ENCODE results near the gene FBLN2. TPM values are rescaled to one million over a fixed set of nuclear protein-coding genes. Genes with fewer than 3 reads are reported as not detected.

FBLN2 gene
- total and polyA plus RNA-seq, 4 donors, result 1.3 to 9.1 (median 4.3) TPM

GRCh38 chr3:13623101-13623654 lies 74.3 kb downstream of the FBLN2 start:
- no peak for DNase-seq (ENCODE audit: low spot score)
- 45% methylated on average over 21 of the region's 21 CpGs for WGBS
- TF ChIP-seq FOXA1 (IDR thresholded peaks at IDR 0.05) (no peak), ZBTB33 (IDR thresholded peaks at IDR 0.05) (no peak), EGR1 (IDR thresholded peaks at IDR 0.05; ENCODE audit: low read depth in 2 of 2) (no peak), NR2F2 (IDR thresholded peaks at IDR 0.05) (no peak), JUND (IDR thresholded peaks at IDR 0.05) (no peak), MAX (IDR thresholded peaks at IDR 0.05) (no peak), RAD21 (IDR thresholded peaks at IDR 0.05) (no peak), SP1 (IDR thresholded peaks at IDR 0.05) (no peak), FOXA2 (IDR thresholded peaks at IDR 0.05) (no peak), HNF4A (conservative IDR thresholded peaks at IDR 0.05) (no peak), TAF1 (conservative IDR thresholded peaks at IDR 0.05) (no peak), GABPA (IDR thresholded peaks at IDR 0.05 in 1 of 2, conservative IDR thresholded peaks at IDR 0.05 in 1 of 2) (no peak), RXRA (IDR thresholded peaks at IDR 0.05) (no peak)
- TF ChIP-seq, protein P1, sequence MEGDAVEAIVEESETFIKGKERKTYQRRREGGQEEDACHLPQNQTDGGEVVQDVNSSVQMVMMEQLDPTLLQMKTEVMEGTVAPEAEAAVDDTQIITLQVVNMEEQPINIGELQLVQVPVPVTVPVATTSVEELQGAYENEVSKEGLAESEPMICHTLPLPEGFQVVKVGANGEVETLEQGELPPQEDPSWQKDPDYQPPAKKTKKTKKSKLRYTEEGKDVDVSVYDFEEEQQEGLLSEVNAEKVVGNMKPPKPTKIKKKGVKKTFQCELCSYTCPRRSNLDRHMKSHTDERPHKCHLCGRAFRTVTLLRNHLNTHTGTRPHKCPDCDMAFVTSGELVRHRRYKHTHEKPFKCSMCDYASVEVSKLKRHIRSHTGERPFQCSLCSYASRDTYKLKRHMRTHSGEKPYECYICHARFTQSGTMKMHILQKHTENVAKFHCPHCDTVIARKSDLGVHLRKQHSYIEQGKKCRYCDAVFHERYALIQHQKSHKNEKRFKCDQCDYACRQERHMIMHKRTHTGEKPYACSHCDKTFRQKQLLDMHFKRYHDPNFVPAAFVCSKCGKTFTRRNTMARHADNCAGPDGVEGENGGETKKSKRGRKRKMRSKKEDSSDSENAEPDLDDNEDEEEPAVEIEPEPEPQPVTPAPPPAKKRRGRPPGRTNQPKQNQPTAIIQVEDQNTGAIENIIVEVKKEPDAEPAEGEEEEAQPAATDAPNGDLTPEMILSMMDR (IDR thresholded peaks at IDR 0.05; ENCODE audit: low read depth, low read length, missing input control), result no peak

GRCh38 chr3:13624021-13624420 lies 75.1 kb downstream of the FBLN2 start:
- Histone ChIP-seq H3K9me3 (ENCODE audit: control insufficient read depth in 4 of 4, low read length in 3 of 4) (no peaks in the 10 kb centered on the region), H3K4me1 (ENCODE audit: control insufficient read depth in 4 of 4, insufficient read depth in 4 of 4, low read length in 3 of 4) (no peaks in the 10 kb centered on the region), H3K36me3 (ENCODE audit: control insufficient read depth in 4 of 4, insufficient read depth in 3 of 4, low read depth in 1 of 4, low read length in 3 of 4) (no peaks in the 10 kb centered on the region), H3K4me3 (ENCODE audit: low read depth in 1 of 3, low read length in 3 of 3) (no peak overlapping the region), H3K27ac (ENCODE audit: low read depth in 1 of 2, low read length in 2 of 2) (no peak overlapping the region), H3K9ac (ENCODE audit: low read depth in 1 of 2, low read length in 2 of 2) (no peak overlapping the region), H3K27me3 (ENCODE audit: control insufficient read depth in 4 of 4, insufficient read depth in 4 of 4, low read length in 3 of 4) (peaks cover 0 to 3% (median 0%) of the 10 kb centered on the region in 4 donors)
- no peak for DNase-seq (ENCODE audit: low spot score)
- WGBS, result 91% methylated on average over 6 of the region's 6 CpGs
- TF ChIP-seq FOXA1 (IDR thresholded peaks at IDR 0.05) (no peak), YY1 (IDR thresholded peaks at IDR 0.05) (no peak), MAX (IDR thresholded peaks at IDR 0.05) (no peak), FOXA2 (IDR thresholded peaks at IDR 0.05) (no peak), ATF3 (IDR thresholded peaks at IDR 0.05) (no peak), ZBTB33 (IDR thresholded peaks at IDR 0.05) (no peak), RAD21 (IDR thresholded peaks at IDR 0.05) (no peak), GABPA (IDR thresholded peaks at IDR 0.05 in 1 of 2, conservative IDR thresholded peaks at IDR 0.05 in 1 of 2) (no peak), NR2F2 (IDR thresholded peaks at IDR 0.05) (no peak)

More at GRCh38 chr3:13623101-13623654, 74.3 kb downstream of the FBLN2 start:
- Histone ChIP-seq H3K27ac (ENCODE audit: low read depth in 1 of 2, low read length in 2 of 2) (no peak overlapping the region), H3K4me1 (ENCODE audit: control insufficient read depth in 4 of 4, insufficient read depth in 4 of 4, low read length in 3 of 4) (no peaks in the 10 kb centered on the region), H3K9me3 (ENCODE audit: control insufficient read depth in 4 of 4, low read length in 3 of 4) (no peaks in the 10 kb centered on the region), H3K27me3 (ENCODE audit: control insufficient read depth in 4 of 4, insufficient read depth in 4 of 4, low read length in 3 of 4) (peaks cover 0 to 3% (median 0%) of the 10 kb centered on the region in 4 donors), H3K4me3 (ENCODE audit: low read depth in 1 of 3, low read length in 3 of 3) (no peak overlapping the region), H3K9ac (ENCODE audit: low read depth in 1 of 2, low read length in 2 of 2) (no peak overlapping the region), H3K36me3 (ENCODE audit: control insufficient read depth in 4 of 4, insufficient read depth in 3 of 4, low read depth in 1 of 4, low read length in 3 of 4) (no peaks in the 10 kb centered on the region)
